Osteocyte (in vitro differentiated cells): ENCODE data around the gene STX18. TPM values are rescaled to one million over a fixed set of nuclear protein-coding genes. Genes with fewer than 3 reads are reported as not detected.

Experiments used
- DNase-seq: peaks from one replicate; pipeline ENCODE4 v3.0.0; 2021; ENCODE audit warnings: mixed read lengths; ENCODE audit not compliant: unreplicated experiment; ENCODE audit errors: extremely low spot score
- H3K27ac Mint-ChIP-seq: one replicate; pipeline ENCODE4 v1.8.0; 2021; ENCODE audit warnings: mild to moderate bottlenecking, mixed read lengths; ENCODE audit not compliant: unreplicated experiment
- H3K27me3 Mint-ChIP-seq: one replicate; pipeline ENCODE4 v1.8.0; 2021; ENCODE audit warnings: mixed read lengths; ENCODE audit not compliant: unreplicated experiment
- H3K36me3 Mint-ChIP-seq: one replicate; pipeline ENCODE4 v1.8.0; 2021; ENCODE audit warnings: mixed read lengths; ENCODE audit not compliant: unreplicated experiment
- H3K4me1 Mint-ChIP-seq: one replicate; pipeline ENCODE4 v1.8.0; 2021; ENCODE audit warnings: mixed read lengths; ENCODE audit not compliant: unreplicated experiment
- H3K4me3 Mint-ChIP-seq: one replicate; pipeline ENCODE4 v1.8.0; 2021; ENCODE audit warnings: mild to moderate bottlenecking, moderate library complexity, mixed read lengths; ENCODE audit not compliant: unreplicated experiment
- H3K9me3 Mint-ChIP-seq: one replicate; pipeline ENCODE4 v1.8.0; 2021; ENCODE audit warnings: mixed read lengths; ENCODE audit not compliant: unreplicated experiment
- total RNA-seq: library from RNA; stranded (reverse); gene quantifications from 2 replicates; pipeline ENCODE4 v1.2.1, GENCODE V29; 2021
- TF ChIP-seq, protein P1 (sequence below): fragments of 200-600 bp; sonication (generic); IDR thresholded peaks from 2 replicates; pipeline ENCODE4 v1.5.0; 2021; ENCODE audit warnings: antibody characterized with exemption, mild to moderate bottlenecking, moderate library complexity

STX18 gene
- total RNA-seq, 1 donor from 2014 or later: 26.7 TPM

DNA sequence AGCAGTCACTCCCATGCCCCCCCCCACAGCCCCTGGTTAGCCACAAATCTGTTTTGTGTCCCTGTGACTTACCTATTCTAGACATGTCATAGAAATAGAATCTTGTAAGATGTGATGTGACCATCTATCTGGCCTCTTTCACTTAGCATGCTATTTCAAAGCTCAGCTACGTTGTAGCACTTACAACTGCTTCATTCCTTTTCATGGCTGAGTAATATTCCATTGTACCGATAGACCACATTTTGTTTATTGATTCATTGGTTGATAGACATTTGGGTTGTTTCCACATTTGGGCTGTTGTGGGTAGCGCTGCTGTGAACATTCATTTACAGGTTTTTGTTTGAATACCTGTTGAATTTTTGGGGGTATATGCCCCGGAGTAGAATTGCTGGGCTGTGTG is 143.4 kb downstream of the STX18 start:
- peaks cover 6% of the 10 kb centered on the region for H3K4me1 Mint-ChIP-seq
- no peak overlapping the region for H3K27ac Mint-ChIP-seq

GRCh38 chr4:4397441-4397819 is 144.4 kb downstream of the STX18 start:
- no peaks in the 10 kb centered on the region for H3K36me3 Mint-ChIP-seq
- DNase-seq: no peak
- peaks cover 55% of the 10 kb centered on the region for H3K27me3 Mint-ChIP-seq
- peaks cover 13% of the 10 kb centered on the region for H3K9me3 Mint-ChIP-seq
- TF ChIP-seq, protein P1, sequence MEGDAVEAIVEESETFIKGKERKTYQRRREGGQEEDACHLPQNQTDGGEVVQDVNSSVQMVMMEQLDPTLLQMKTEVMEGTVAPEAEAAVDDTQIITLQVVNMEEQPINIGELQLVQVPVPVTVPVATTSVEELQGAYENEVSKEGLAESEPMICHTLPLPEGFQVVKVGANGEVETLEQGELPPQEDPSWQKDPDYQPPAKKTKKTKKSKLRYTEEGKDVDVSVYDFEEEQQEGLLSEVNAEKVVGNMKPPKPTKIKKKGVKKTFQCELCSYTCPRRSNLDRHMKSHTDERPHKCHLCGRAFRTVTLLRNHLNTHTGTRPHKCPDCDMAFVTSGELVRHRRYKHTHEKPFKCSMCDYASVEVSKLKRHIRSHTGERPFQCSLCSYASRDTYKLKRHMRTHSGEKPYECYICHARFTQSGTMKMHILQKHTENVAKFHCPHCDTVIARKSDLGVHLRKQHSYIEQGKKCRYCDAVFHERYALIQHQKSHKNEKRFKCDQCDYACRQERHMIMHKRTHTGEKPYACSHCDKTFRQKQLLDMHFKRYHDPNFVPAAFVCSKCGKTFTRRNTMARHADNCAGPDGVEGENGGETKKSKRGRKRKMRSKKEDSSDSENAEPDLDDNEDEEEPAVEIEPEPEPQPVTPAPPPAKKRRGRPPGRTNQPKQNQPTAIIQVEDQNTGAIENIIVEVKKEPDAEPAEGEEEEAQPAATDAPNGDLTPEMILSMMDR: no peak
- no peak overlapping the region for H3K27ac Mint-ChIP-seq
- H3K4me1 Mint-ChIP-seq: peaks cover 6% of the 10 kb centered on the region
- H3K4me3 Mint-ChIP-seq: no peak overlapping the region

More for the DNA sequence above, 143.4 kb downstream of the STX18 start:
- Mint-ChIP-seq H3K27me3 (peaks cover 57% of the 10 kb centered on the region), H3K4me3 (no peak overlapping the region), H3K9me3 (peaks cover 13% of the 10 kb centered on the region), H3K36me3 (no peaks in the 10 kb centered on the region)
- no peak for DNase-seq
- TF ChIP-seq, protein P1: no peak

GRCh38 chr4:4396628-4397440 is 145.0 kb downstream of the STX18 start:
- H3K27me3 Mint-ChIP-seq: peaks cover 58% of the 10 kb centered on the region
- TF ChIP-seq, protein P1: no peak
- no peak overlapping the region for H3K4me3 Mint-ChIP-seq
- peaks cover 13% of the 10 kb centered on the region for H3K9me3 Mint-ChIP-seq
- no peaks in the 10 kb centered on the region for H3K36me3 Mint-ChIP-seq
- H3K4me1 Mint-ChIP-seq: peaks cover 6% of the 10 kb centered on the region
- DNase-seq: no peak
- H3K27ac Mint-ChIP-seq: no peak overlapping the region

DNA sequence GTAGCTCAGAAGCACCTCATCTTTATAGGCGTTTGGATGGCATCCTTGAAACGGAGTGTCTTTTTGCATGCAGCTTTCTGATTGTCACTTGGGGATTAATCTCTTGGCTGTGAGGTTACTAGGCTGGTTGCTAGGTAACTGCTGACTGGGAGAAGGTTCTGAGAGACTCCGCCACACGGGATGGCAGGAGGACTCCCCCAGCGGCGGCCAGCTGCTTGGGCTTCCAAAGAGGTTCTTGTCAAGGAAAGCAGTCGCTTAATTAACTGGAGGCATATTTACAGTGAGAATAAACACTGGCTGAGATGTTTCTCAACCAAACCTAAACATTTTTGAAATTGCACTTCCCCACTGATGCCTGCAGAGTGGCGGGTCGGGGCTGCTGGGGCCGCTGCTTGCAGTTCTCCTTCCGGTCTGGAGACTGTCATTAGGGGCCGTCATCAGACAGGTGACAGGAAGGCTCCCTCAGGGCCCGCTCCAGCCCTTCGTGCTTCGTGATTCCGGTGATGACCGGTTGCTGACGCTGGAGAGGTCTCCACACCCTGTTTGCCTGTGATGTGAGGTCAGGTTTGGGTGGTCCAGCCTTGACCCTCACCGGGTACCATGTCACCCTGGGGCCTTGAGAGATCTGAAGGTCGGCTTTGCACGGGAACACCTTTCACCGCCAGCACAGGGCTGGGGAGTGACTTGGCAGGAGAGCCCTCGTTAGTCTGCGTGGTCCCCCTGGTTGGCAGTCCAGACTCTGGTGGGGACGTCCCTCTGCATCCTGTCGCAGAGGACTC is 145.8 kb downstream of the STX18 start:
- Mint-ChIP-seq H3K4me3 (no peak overlapping the region), H3K36me3 (no peaks in the 10 kb centered on the region), H3K27ac (no peak overlapping the region), H3K9me3 (peaks cover 13% of the 10 kb centered on the region), H3K4me1 (peaks cover 6% of the 10 kb centered on the region), H3K27me3 (peaks cover 66% of the 10 kb centered on the region)
- no peak for DNase-seq
- TF ChIP-seq, protein P1: no peak

- no peak overlapping the region for H3K4me3 Mint-ChIP-seq
Observed at GRCh38 chr4:4395371-4395770, 146.5 kb downstream of the STX18 start.

More at GRCh38 chr4:4395371-4395770, 146.5 kb downstream of the STX18 start:
- peaks cover 6% of the 10 kb centered on the region for H3K4me1 Mint-ChIP-seq
- peaks cover 10% of the 10 kb centered on the region for H3K9me3 Mint-ChIP-seq
- H3K36me3 Mint-ChIP-seq: no peaks in the 10 kb centered on the region
- no peak for DNase-seq
- no peak overlapping the region for H3K27ac Mint-ChIP-seq
- TF ChIP-seq, protein P1: no peak
- peaks cover 68% of the 10 kb centered on the region for H3K27me3 Mint-ChIP-seq
